OCI-LY1 (cell line): ENCODE measurements around the gene FALEC.

Experiments
- H2AFZ ChIP-seq: fragments of 200-600 bp; sonication (generic), shearing (Covaris generic); 2 replicates; pipeline ENCODE4 v1.6.0; 2014; ENCODE audit warnings: antibody characterized with exemption, mild to moderate bottlenecking, low read length
- H3F3A ChIP-seq: fragments of 200-600 bp; sonication (generic), shearing (Covaris generic); 2 replicates; pipeline ENCODE4 v1.6.0; 2014; ENCODE audit warnings: mild to moderate bottlenecking, antibody characterized with exemption, low read length, moderate library complexity; ENCODE audit not compliant: insufficient read depth
- H3K27ac ChIP-seq: fragments of 200-600 bp; sonication (generic); 2 replicates; pipeline ENCODE4 v1.5.1; 2014; ENCODE audit warnings: low read length, mixed run types, mild to moderate bottlenecking, low read depth; ENCODE audit not compliant: poor library complexity, severe bottlenecking
- H3K27me3 ChIP-seq: fragments of 200-600 bp; sonication (generic); 2 replicates; pipeline ENCODE4 v1.6.0; 2014; ENCODE audit warnings: antibody characterized with exemption, mild to moderate bottlenecking, low read length, moderate library complexity; ENCODE audit not compliant: insufficient read depth
- H3K36me3 ChIP-seq: fragments of 200-600 bp; sonication (generic); 2 replicates; pipeline ENCODE4 v1.6.1; 2014; ENCODE audit warnings: mild to moderate bottlenecking, antibody characterized with exemption, low read length, moderate library complexity, mixed read lengths; ENCODE audit not compliant: insufficient read depth
- H3K4me1 ChIP-seq: fragments of 200-600 bp; sonication (generic); 2 replicates; pipeline ENCODE4 v1.5.1; 2014; ENCODE audit warnings: mild to moderate bottlenecking, low read length, moderate library complexity; ENCODE audit not compliant: insufficient read depth, severe bottlenecking
- H3K4me2 ChIP-seq: fragments of 200-600 bp; sonication (generic), shearing (Covaris generic); 2 replicates; pipeline ENCODE4 v1.6.1; 2014; ENCODE audit warnings: low read length
- H3K4me3 ChIP-seq: fragments of 200-600 bp; sonication (generic); 2 replicates; pipeline ENCODE4 v1.5.1; 2014; ENCODE audit warnings: low read length, low read depth, mild to moderate bottlenecking, mixed read lengths; ENCODE audit not compliant: poor library complexity, severe bottlenecking
- H3K79me2 ChIP-seq: fragments of 200-600 bp; shearing (Covaris generic); 2 replicates; pipeline ENCODE4 v1.6.1; 2016; ENCODE audit warnings: mixed run types, low read length, mixed read lengths; ENCODE audit not compliant: insufficient read depth
- H3K9ac ChIP-seq: fragments of 200-600 bp; sonication (generic), shearing (Covaris generic); 2 replicates; pipeline ENCODE4 v1.6.1; 2014; ENCODE audit warnings: mild to moderate bottlenecking, low read length, mixed read lengths
- H3K9me2 ChIP-seq: fragments of 200-600 bp; sonication (generic), shearing (Covaris generic); 2 replicates; pipeline ENCODE4 v1.6.1; 2014; ENCODE audit warnings: low read depth, mild to moderate bottlenecking, low read length, mixed read lengths
- H3K9me3 ChIP-seq: fragments of 200-600 bp; shearing (Covaris generic); 2 replicates; pipeline ENCODE4 v1.6.1; 2014; ENCODE audit warnings: low read length, mixed read lengths
- H4K20me1 ChIP-seq: fragments of 200-600 bp; sonication (generic), shearing (Covaris generic); 2 replicates; pipeline ENCODE4 v1.6.0; 2016; ENCODE audit warnings: mild to moderate bottlenecking, low read length; ENCODE audit not compliant: insufficient read depth
- EZH2 ChIP-seq: fragments of 200-600 bp; sonication (generic), shearing (Covaris generic); IDR thresholded peaks from 2 replicates; pipeline ENCODE4 v1.8.0; 2017; ENCODE audit warnings: borderline replicate concordance, mixed run types, mild to moderate bottlenecking, antibody characterized with exemption, low read length, moderate library complexity, mixed read lengths
- TF ChIP-seq, protein P1 (sequence below): fragments of 200-600 bp; sonication (generic), shearing (Covaris generic); IDR thresholded peaks from 2 replicates; pipeline ENCODE4 v1.5.1; 2017; ENCODE audit warnings: mild to moderate bottlenecking, antibody characterized with exemption, low read length, moderate library complexity, mixed read lengths

Gene FALEC

DNA sequence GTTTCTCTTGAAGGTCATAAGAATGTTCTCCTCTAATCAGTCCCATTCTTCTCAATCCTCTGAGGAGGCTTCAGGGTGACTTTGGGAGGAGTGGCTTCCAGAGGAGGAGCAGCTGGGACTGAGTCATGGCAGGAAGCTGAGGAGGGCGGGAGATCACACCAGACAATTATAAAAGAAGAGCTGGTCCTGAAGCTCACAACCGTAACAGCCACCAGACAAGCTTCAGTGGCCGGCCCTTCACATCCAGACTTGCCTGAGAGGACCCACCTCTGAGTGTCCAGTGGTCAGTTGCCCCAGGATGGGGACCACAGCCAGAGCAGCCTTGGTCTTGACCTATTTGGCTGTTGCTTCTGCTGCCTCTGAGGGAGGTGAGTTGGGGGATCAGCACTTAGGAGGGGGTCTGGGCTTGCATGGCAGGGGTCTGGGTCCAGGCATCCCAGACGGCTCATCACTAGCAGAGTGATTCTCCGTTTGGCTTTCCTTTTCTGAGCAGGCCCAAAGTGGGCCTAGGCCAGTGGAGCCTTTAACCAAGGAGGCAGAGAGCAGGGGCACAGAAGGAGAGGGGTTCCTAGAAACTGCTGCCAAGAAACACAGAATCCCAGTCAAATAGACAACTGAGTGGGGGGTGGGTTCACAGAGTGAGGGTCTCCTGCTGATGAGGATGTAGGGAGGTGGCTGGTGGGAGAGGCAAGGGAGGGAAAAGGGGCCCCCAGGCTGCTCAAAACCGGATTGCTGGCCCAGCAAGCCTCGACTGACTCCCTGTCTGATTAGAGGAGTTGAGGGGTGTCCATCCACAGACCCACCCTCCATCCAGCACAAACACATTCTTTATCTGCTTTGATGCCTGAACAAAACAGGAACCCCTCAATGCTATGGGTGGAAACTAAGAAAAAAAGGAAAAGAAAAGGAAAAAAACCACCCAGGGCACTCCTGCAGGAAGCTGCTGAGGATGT lies 7.4 kb upstream of the FALEC start, which contains the start of gene ECM1:
ECM1 (plus strand) TSS at position 198 of the 953 bp plus-strand sequence; CDS start at position 299, 101 bp downstream.
- Histone ChIP-seq H3F3A (no peaks in the 10 kb centered on the region), H3K4me3 (no peak within 1 kb of the TSS), H3K9ac (no peak within 1 kb of the TSS), H3K79me2 (no peaks in the 10 kb centered on the region), H3K4me2 (no peak within 1 kb of the TSS), H4K20me1 (no peaks in the 10 kb centered on the region), H3K36me3 (peaks cover 38% of the 10 kb centered on the region), H3K4me1 (no peaks in the 10 kb centered on the region), H3K9me2 (no peaks in the 10 kb centered on the region), H3K27me3 (no peaks in the 10 kb centered on the region), H3K9me3 (no peaks in the 10 kb centered on the region), H3K27ac (no peak within 1 kb of the TSS), H2AFZ (no peak within 1 kb of the TSS)
- TF ChIP-seq EZH2 = no peak
- TF ChIP-seq, protein P1, sequence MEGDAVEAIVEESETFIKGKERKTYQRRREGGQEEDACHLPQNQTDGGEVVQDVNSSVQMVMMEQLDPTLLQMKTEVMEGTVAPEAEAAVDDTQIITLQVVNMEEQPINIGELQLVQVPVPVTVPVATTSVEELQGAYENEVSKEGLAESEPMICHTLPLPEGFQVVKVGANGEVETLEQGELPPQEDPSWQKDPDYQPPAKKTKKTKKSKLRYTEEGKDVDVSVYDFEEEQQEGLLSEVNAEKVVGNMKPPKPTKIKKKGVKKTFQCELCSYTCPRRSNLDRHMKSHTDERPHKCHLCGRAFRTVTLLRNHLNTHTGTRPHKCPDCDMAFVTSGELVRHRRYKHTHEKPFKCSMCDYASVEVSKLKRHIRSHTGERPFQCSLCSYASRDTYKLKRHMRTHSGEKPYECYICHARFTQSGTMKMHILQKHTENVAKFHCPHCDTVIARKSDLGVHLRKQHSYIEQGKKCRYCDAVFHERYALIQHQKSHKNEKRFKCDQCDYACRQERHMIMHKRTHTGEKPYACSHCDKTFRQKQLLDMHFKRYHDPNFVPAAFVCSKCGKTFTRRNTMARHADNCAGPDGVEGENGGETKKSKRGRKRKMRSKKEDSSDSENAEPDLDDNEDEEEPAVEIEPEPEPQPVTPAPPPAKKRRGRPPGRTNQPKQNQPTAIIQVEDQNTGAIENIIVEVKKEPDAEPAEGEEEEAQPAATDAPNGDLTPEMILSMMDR = no peak

DNA sequence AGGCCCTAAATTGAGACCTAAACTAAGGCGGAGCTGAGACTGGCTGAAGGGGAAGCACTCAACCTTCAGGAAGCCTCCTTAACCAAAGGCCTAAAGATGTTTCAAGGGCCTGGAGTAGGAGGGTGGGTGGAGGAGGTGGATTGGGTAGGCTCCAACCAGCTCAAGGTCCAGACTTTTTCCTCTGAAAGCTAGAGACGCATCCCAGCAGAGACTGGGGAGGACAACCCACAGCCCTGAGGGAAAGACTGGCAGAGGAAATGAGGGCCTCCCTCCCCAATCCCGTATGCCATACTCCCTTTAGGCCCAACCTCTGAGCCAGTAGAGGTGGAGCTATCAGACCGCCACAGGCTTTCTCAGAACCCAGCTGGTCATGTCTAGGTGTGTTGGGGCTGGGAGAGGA lies 6.6 kb upstream of the FALEC start:
- no peak overlapping the region for H3K27ac ChIP-seq

DNA sequence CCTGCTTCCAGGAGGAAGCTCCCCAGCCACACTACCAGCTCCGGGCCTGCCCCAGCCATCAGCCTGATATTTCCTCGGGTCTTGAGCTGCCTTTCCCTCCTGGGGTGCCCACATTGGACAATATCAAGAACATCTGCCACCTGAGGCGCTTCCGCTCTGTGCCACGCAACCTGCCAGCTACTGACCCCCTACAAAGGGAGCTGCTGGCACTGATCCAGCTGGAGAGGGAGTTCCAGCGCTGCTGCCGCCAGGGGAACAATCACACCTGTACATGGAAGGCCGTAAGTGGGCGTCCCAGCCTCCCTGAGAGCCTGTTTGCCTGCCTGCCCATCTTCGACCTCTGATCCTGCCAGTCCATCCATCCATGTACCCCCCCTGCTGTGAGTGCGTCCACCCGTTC lies 4.0 kb upstream of the FALEC start:
- Histone ChIP-seq H3K27ac (no peak overlapping the region), H3K27me3 (no peaks in the 10 kb centered on the region), H3K36me3 (peaks cover 11% of the 10 kb centered on the region), H2AFZ (no peak overlapping the region), H3K4me2 (no peak overlapping the region), H3K4me1 (peaks cover 16% of the 10 kb centered on the region), H3K9me3 (no peaks in the 10 kb centered on the region), H3K9ac (no peak overlapping the region), H3K4me3 (no peak overlapping the region), H4K20me1 (no peaks in the 10 kb centered on the region), H3K79me2 (no peaks in the 10 kb centered on the region), H3F3A (no peaks in the 10 kb centered on the region), H3K9me2 (no peaks in the 10 kb centered on the region)
- TF ChIP-seq, protein P1 = no peak
- TF ChIP-seq EZH2 = no peak

More for the DNA sequence above, 6.6 kb upstream of the FALEC start:
- H3K79me2 ChIP-seq = no peaks in the 10 kb centered on the region
- no peak overlapping the region for H2AFZ ChIP-seq
- H3K4me3 ChIP-seq = no peak overlapping the region
- H3K9ac ChIP-seq = no peak overlapping the region
- TF ChIP-seq, protein P1 = no peak
- no peak for TF ChIP-seq EZH2
- H3K36me3 ChIP-seq = peaks cover 36% of the 10 kb centered on the region
- no peaks in the 10 kb centered on the region for H3K9me3 ChIP-seq
- no peaks in the 10 kb centered on the region for H3F3A ChIP-seq
- H3K27me3 ChIP-seq = no peaks in the 10 kb centered on the region
- H3K9me2 ChIP-seq = no peaks in the 10 kb centered on the region
- H3K4me2 ChIP-seq = no peak overlapping the region
- no peaks in the 10 kb centered on the region for H3K4me1 ChIP-seq
- H4K20me1 ChIP-seq = no peaks in the 10 kb centered on the region
